Adipose tissue (tissue), 3 donors: ENCODE results near the gene BMPR1A. TPM values are rescaled to one million over a fixed set of nuclear protein-coding genes. Genes with fewer than 3 reads are reported as not detected.

Experiments
- H3K27ac ChIP-seq: one replicate; pipeline ENCODE4 v1.5.1; 2013; ENCODE audit warnings: low read depth, low read length
- WGBS, 3 donors: extraction: QIAGEN DNeasy Blood & Tissue Kit; methylation state at CpG; one replicate each; pipeline ENCODE4 v1.1.7; 2013; 5-methylcytosine and 5-hydroxymethylcytosine counted together
- polyA plus RNA-seq, 3 donors: library from polyadenylated mRNA; stranded (reverse); fragments of 200-250 nt; gene quantifications; one replicate each; pipeline ENCODE4 v1.2.3, GENCODE V29; 2013
- donor health status: healthy with polysubstance abuse.
- donor health status: Bipolar disorder and iron deficiency.
- donor health status: healthy.

BMPR1A gene
- polyA plus RNA-seq, 3 donors: 6.5 to 12.8 (median 12.3) TPM

GRCh38 chr10:86953747-86954680 is 197.6 kb downstream of the BMPR1A start:
- H3K27ac ChIP-seq: no peak overlapping the region
- 37 to 52% (median 47%) methylated on average over 15 of the region's 15 CpGs for WGBS, 3 donors

- 47 to 70% (median 56%) methylated on average over 13 of the region's 13 CpGs for WGBS, 3 donors
- peak overlapping the region; percentile 33 for H3K27ac ChIP-seq
Observed at GRCh38 chr10:86954681-86955500, 198.5 kb downstream of the BMPR1A start.

- H3K27ac ChIP-seq: peak overlapping the region; percentile 33
- WGBS, 3 donors: 48 to 76% (median 59%) methylated on average over 16 of the region's 16 CpGs
Observed at GRCh38 chr10:86955501-86956194, 199.2 kb downstream of the BMPR1A start.

- WGBS, 3 donors: 55 to 71% (median 64%) methylated on average over 7 of the region's 7 CpGs
- H3K27ac ChIP-seq: peak overlapping the region; percentile 11
Observed at GRCh38 chr10:86956195-86956847, 199.9 kb downstream of the BMPR1A start.

GRCh38 chr10:86956848-86957448 is 200.5 kb downstream of the BMPR1A start:
- peak overlapping the region; percentile 11 for H3K27ac ChIP-seq
- 54 to 86% (median 69%) methylated on average over 7 of the region's 7 CpGs for WGBS, 3 donors

GRCh38 chr10:86957471-86958115 is 201.2 kb downstream of the BMPR1A start, which contains the start of gene MMRN2:
MMRN2 (minus strand) TSS chr10:86957615; CDS start chr10:86957541, 74 bp downstream.
- WGBS, 3 donors: 41 to 74% (median 42%) methylated on average over 9 of the region's 9 CpGs
- H3K27ac ChIP-seq: peak within 1 kb of the TSS; percentile 11

- WGBS, 3 donors: 28 to 38% (median 36%) methylated on average over 21 to 22 of the region's 22 CpGs
- no peak within 1 kb of the TSS for H3K27ac ChIP-seq
Observed at GRCh38 chr10:86958116-86958900, 201.9 kb downstream of the BMPR1A start, which contains the start of gene SNCG. SNCG (plus strand) TSS chr10:86958599; CDS start chr10:86958698, 99 bp downstream.

GRCh38 chr10:86958901-86959736 is 202.7 kb downstream of the BMPR1A start:
- WGBS, 3 donors: 33 to 66% (median 48%) methylated on average over 15 to 16 of the region's 16 CpGs
- H3K27ac ChIP-seq: no peak overlapping the region

GRCh38 chr10:86959737-86960002 is 203.3 kb downstream of the BMPR1A start:
- 81 to 92% (median 81%) methylated on average over 2 of the region's 2 CpGs for WGBS, 3 donors
- no peak overlapping the region for H3K27ac ChIP-seq

GRCh38 chr10:86960003-86960862 is 203.8 kb downstream of the BMPR1A start:
- WGBS, 3 donors: 70 to 74% (median 71%) methylated on average over 36 to 37 of the region's 37 CpGs
- no peak overlapping the region for H3K27ac ChIP-seq

GRCh38 chr10:86960863-86961434 is 204.5 kb downstream of the BMPR1A start:
- no peak overlapping the region for H3K27ac ChIP-seq
- 60 to 84% (median 78%) methylated on average over 9 of the region's 9 CpGs for WGBS, 3 donors

GRCh38 chr10:86961481-86962091 is 205.2 kb downstream of the BMPR1A start:
- 88 to 91% (median 90%) methylated on average over 12 of the region's 12 CpGs for WGBS, 3 donors
- H3K27ac ChIP-seq: no peak overlapping the region

GRCh38 chr10:86962136-86962980 is 205.9 kb downstream of the BMPR1A start:
- no peak overlapping the region for H3K27ac ChIP-seq
- 82 to 83% (median 82%) methylated on average over 7 of the region's 7 CpGs for WGBS, 3 donors
